B cell (primary cell): ENCODE data around the gene TEX101. TPM values are rescaled to one million over a fixed set of nuclear protein-coding genes. Genes with fewer than 3 reads are reported as not detected.

Experiments
- ATAC-seq: fragments of 200-7000 bp; cut with Tn5 transposase; one replicate; pipeline ENCODE4 v1.10.0; 2021; ENCODE audit warnings: low read depth, mild to moderate bottlenecking, moderate number of reproducible peaks, moderate library complexity
- CTCF ChIA-PET: fragments of 350-600 bp; sonication (Branson Sonifier 250); formaldehyde crosslinking; loops from one replicate; lab custom pipeline; 2021; ENCODE audit warnings: antibody characterized with exemption, inconsistent platforms; lab: Charles Lee
- POLR2A ChIA-PET: fragments of 350-600 bp; sonication (Branson Sonifier 250); formaldehyde crosslinking; loops from one replicate; lab custom pipeline; 2021; ENCODE audit warnings: antibody characterized with exemption; lab: Charles Lee
- DNase-seq: peaks from one replicate; pipeline ENCODE4 v3.0.0; 2013
- H2AFZ ChIP-seq: 2 replicates; pipeline ENCODE4 v1.6.1; 2012; ENCODE audit warnings: mild to moderate bottlenecking, low read depth, low read length; ENCODE audit not compliant: insufficient read depth, poor library complexity, severe bottlenecking
- H3K27ac ChIP-seq, 2 donors: 1 replicate in 1 of 2; 2 replicates in 1 of 2; pipeline ENCODE4 v1.5.1; 2012 to 2013; ENCODE audit warnings: low read length in 2 of 2, mild to moderate bottlenecking in 2 of 2, moderate library complexity in 1 of 2
- H3K27me3 ChIP-seq, 4 experiments: fragments of 200-600 bp in 1 of 4; sonication (generic) in 1 of 4; replicated peaks in 1 of 4; 1 replicate in 2 of 4; 2 replicates in 2 of 4; pipeline versions ENCODE4 v1.6.1 to v1.7.0; 2013 to 2016; ENCODE audit warnings: low read length in 3 of 4, mild to moderate bottlenecking in 2 of 4, mixed read lengths in 1 of 4, moderate library complexity in 1 of 4; ENCODE audit not compliant: insufficient read depth in 4 of 4, control insufficient read depth in 3 of 4; ENCODE audit errors: control extremely low read depth in 1 of 4
- H3K36me3 ChIP-seq, 2 experiments: replicated peaks in 1 of 2; 1 replicate in 1 of 2; 2 replicates in 1 of 2; pipeline versions ENCODE4 v1.6.1 to v1.7.1; 2013; ENCODE audit warnings: low read length in 1 of 2; ENCODE audit not compliant: insufficient read depth in 2 of 2, control insufficient read depth in 1 of 2; ENCODE audit errors: control extremely low read depth in 1 of 2, extremely low read depth in 1 of 2
- H3K4me1 ChIP-seq, 2 donors: fragments of 200-600 bp in 1 of 2; sonication (generic) in 1 of 2; 1 replicate in 1 of 2; 2 replicates in 1 of 2; pipeline versions ENCODE4 v1.5.1 to v1.6.1; 2013 to 2017; ENCODE audit warnings: low read length in 2 of 2; ENCODE audit not compliant: control insufficient read depth in 2 of 2, insufficient read depth in 2 of 2
- H3K4me2 ChIP-seq: replicated peaks from 2 replicates; pipeline ENCODE3; 2012; ENCODE audit warnings: mild to moderate bottlenecking, low read depth, low read length; ENCODE audit not compliant: poor library complexity, severe bottlenecking
- H3K4me3 ChIP-seq, 5 experiments: fragments of 200-600 bp in 1 of 5; sonication (generic) in 1 of 5; 1 replicate in 3 of 5; 2 replicates in 2 of 5; pipeline versions ENCODE4 v1.5.1 to v1.7.0; 2011 to 2016; ENCODE audit warnings: low read length in 4 of 5, mild to moderate bottlenecking in 4 of 5, low read depth in 2 of 5, control low read depth in 1 of 5, moderate library complexity in 1 of 5; ENCODE audit not compliant: insufficient read depth in 1 of 5; ENCODE audit errors: control extremely low read depth in 1 of 5, extremely low read depth in 1 of 5
- H3K79me2 ChIP-seq: fragments of 200-600 bp; sonication (generic); one replicate; pipeline ENCODE4 v1.6.0; 2016; ENCODE audit warnings: low read length; ENCODE audit not compliant: control insufficient read depth, insufficient read depth
- H3K9ac ChIP-seq: fragments of 200-600 bp; sonication (generic); 2 replicates; pipeline ENCODE4 v1.6.1; 2017; ENCODE audit warnings: mild to moderate bottlenecking, low read length, moderate library complexity
- H3K9me3 ChIP-seq, 3 donors: one replicate each; pipeline versions ENCODE4 v1.6.1 to v1.7.1; 2013; ENCODE audit warnings: low read length in 2 of 3; ENCODE audit not compliant: control insufficient read depth in 2 of 3, insufficient read depth in 1 of 3; ENCODE audit errors: control extremely low read depth in 1 of 3
- H4K20me1 ChIP-seq: 2 replicates; pipeline ENCODE4 v1.6.0; 2012; ENCODE audit warnings: mild to moderate bottlenecking, low read length; ENCODE audit not compliant: insufficient read depth, control insufficient read depth, poor library complexity, severe bottlenecking
- H3K27ac Mint-ChIP-seq: one replicate; pipeline ENCODE4 v1.8.0; 2021; ENCODE audit warnings: mixed read lengths
- H3K27me3 Mint-ChIP-seq: one replicate; pipeline ENCODE4 v1.8.0; 2021; ENCODE audit warnings: mixed read lengths
- H3K4me1 Mint-ChIP-seq: one replicate; pipeline ENCODE4 v1.8.0; 2021; ENCODE audit warnings: mixed read lengths
- H3K4me3 Mint-ChIP-seq: one replicate; pipeline ENCODE4 v1.8.0; 2021; ENCODE audit warnings: mixed read lengths
- H3K9me3 Mint-ChIP-seq: one replicate; pipeline ENCODE4 v1.8.0; 2022; ENCODE audit warnings: mixed read lengths; ENCODE audit not compliant: insufficient read depth
- EZH2 ChIP-seq: IDR thresholded peaks from 2 replicates; pipeline ENCODE4 v1.6.1; 2012; ENCODE audit warnings: borderline replicate concordance, low read depth, mild to moderate bottlenecking, moderate library complexity, low read length; ENCODE audit not compliant: insufficient read depth, poor library complexity, severe bottlenecking
- WGBS: methylation state at CpG from one replicate; pipeline ENCODE4 v1.1.5; 2013; ENCODE audit warnings: missing lambda C conversion rate; ENCODE audit not compliant: insufficient coverage; 5-methylcytosine and 5-hydroxymethylcytosine counted together
- intact Hi-C: fragments of 100-400 bp; cut with micrococcal nuclease; formaldehyde crosslinking; loops from one replicate; pipeline ENCODE4 v1.10.0; 2022
- polyA plus RNA-seq: library from polyadenylated mRNA; depleted of rRNA; stranded (reverse); fragments of >200 nt; gene quantifications from 2 replicates; pipeline ENCODE4 v1.2.3, GENCODE V29; 2012
- total RNA-seq, 2 donors: library from RNA; stranded (reverse); fragments of 120-200 nt in 1 of 2; gene quantifications; 1 replicate in 1 of 2; 2 replicates in 1 of 2; pipeline versions ENCODE4 v1.2.3 to v1.2.4, GENCODE V29; 2013 to 2022
- TF ChIP-seq, protein P1 (sequence below): fragments of 200-600 bp; IDR thresholded peaks from one replicate; pipeline ENCODE4 v1.8.0; 2022; ENCODE audit warnings: antibody characterized with exemption, mild to moderate bottlenecking

The TEX101 gene
- total and polyA plus RNA-seq, 2 donors (not counting 1 experiment from before 2014, with no cell fraction given): not detected

DNA sequence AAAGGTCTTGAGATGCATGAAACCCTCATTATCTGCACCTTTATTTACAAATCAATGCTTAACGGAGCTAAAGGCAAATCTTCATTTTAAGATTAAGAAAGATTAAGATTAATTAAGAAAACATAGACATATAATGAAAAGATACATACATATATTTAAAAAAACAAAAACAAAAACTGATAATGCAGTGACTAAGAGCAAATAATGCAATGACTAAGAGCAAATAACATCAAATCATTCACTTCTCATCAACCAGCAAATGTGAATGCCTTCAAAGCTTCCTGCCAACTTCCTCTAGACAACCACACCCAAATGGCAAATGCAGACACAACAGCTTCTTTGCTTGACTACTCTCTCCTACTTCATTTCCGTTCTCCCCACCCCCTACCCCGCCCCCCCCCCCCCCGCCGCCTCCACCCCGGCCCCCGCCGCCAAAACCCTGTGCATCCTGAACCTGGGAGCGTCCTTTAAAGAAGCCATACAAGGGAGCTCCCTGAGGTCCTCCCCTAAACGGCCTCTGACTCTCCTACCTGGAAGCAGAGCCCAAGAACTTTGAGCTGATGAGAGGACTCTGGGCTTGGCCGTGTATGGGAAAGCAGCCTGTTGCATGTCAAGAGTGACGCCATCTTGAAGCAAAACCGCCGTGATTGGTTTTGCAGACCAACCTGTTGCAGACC is 24.5 kb downstream of the TEX101 start:
- POLR2A ChIA-PET: interaction anchor here (0.5 to 2.0 kb wide), 5 partner anchors 13 to 94 kb away, joined by 3 to 14 read pairs (median 4); partner anchors contain the start of gene ZNF575
- H3K27ac ChIP-seq: peak overlapping the region; percentile 6 to 77
- intact Hi-C loops: no loop called here
- peak overlapping the region in 1 of 5 experiments; percentile 34 for H3K4me3 ChIP-seq
- H3K4me2 ChIP-seq: peak overlapping the region; percentile 62
- peaks cover 0 to 7% (median 0%) of the 10 kb centered on the region in 3 donors for H3K9me3 ChIP-seq
- Mint-ChIP-seq H3K4me3 (peak overlapping the region; percentile 40), H3K4me1 (peaks cover 29% of the 10 kb centered on the region), H3K9me3 (no peaks in the 10 kb centered on the region), H3K27ac (peak overlapping the region; percentile 83), H3K27me3 (no peaks in the 10 kb centered on the region)
- H3K36me3 ChIP-seq: no peaks in the 10 kb centered on the region
- no peaks in the 10 kb centered on the region for H4K20me1 ChIP-seq
- peak overlapping the region; percentile 33 for H3K9ac ChIP-seq
- TF ChIP-seq, protein P1, sequence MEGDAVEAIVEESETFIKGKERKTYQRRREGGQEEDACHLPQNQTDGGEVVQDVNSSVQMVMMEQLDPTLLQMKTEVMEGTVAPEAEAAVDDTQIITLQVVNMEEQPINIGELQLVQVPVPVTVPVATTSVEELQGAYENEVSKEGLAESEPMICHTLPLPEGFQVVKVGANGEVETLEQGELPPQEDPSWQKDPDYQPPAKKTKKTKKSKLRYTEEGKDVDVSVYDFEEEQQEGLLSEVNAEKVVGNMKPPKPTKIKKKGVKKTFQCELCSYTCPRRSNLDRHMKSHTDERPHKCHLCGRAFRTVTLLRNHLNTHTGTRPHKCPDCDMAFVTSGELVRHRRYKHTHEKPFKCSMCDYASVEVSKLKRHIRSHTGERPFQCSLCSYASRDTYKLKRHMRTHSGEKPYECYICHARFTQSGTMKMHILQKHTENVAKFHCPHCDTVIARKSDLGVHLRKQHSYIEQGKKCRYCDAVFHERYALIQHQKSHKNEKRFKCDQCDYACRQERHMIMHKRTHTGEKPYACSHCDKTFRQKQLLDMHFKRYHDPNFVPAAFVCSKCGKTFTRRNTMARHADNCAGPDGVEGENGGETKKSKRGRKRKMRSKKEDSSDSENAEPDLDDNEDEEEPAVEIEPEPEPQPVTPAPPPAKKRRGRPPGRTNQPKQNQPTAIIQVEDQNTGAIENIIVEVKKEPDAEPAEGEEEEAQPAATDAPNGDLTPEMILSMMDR: no peak
- TF ChIP-seq EZH2: no peak
- no peak overlapping the region for H2AFZ ChIP-seq
- DNase-seq (peak; percentile 68), ATAC-seq (peak; percentile 80)
- peaks cover 22 to 28% of the 10 kb centered on the region in 2 donors for H3K4me1 ChIP-seq
- CTCF ChIA-PET: interaction anchor here (0.8 to 10.1 kb wide), 12 partner anchors 8 to 348 kb away, joined by 3 to 127 read pairs (median 4); no protein-coding TSS in a partner anchor
- no peaks in the 10 kb centered on the region for H3K27me3 ChIP-seq
- H3K79me2 ChIP-seq: no peaks in the 10 kb centered on the region
- 72% methylated on average over 6 of the region's 14 CpGs for WGBS

DNA sequence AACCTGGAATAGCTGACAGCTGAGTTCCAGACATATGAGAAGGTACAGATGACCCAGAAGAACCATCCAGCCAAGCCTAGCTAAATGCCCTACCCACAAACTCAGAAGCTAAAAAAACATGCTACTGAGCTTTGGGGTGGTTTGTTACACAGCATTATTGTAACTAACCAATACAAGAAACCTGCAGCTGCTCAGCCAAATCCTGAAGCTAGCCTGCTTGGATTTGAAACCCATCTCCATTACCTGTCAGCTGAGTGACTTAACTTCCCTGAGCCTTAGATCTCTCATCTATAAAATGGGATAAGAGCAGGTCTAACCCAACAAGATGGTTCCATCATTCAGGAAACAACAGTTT is 25.0 kb downstream of the TEX101 start:
- peak overlapping the region; percentile 48 for H3K4me2 ChIP-seq
- H3K9ac ChIP-seq: no peak overlapping the region
- peaks cover 0 to 7% (median 0%) of the 10 kb centered on the region in 3 donors for H3K9me3 ChIP-seq
- no peaks in the 10 kb centered on the region for H3K36me3 ChIP-seq
- H2AFZ ChIP-seq: no peak overlapping the region
- CTCF ChIA-PET: interaction anchor here (0.6 to 10.1 kb wide), 13 partner anchors 8 to 347 kb away, joined by 3 to 127 read pairs (median 4); no protein-coding TSS in a partner anchor
- ATAC-seq (no peak), DNase-seq (no peak)
- no peaks in the 10 kb centered on the region for H3K79me2 ChIP-seq
- no peak overlapping the region for H3K4me3 ChIP-seq
- no peak overlapping the region for H3K27ac ChIP-seq
- H3K27ac Mint-ChIP-seq: peak overlapping the region; percentile 64
- H3K4me1 Mint-ChIP-seq: peaks cover 29% of the 10 kb centered on the region
- peaks cover 22 to 28% of the 10 kb centered on the region in 2 donors for H3K4me1 ChIP-seq
- TF ChIP-seq, protein P1: no peak
- no peak for TF ChIP-seq EZH2
- POLR2A ChIA-PET: interaction anchor here (0.6 to 2.0 kb wide), 3 partner anchors 79 to 183 kb away, joined by 3 to 14 read pairs (median 11); partner anchors contain the start of gene ZNF575
- peak overlapping the region; percentile 40 for H3K4me3 Mint-ChIP-seq
- H3K9me3 Mint-ChIP-seq: no peaks in the 10 kb centered on the region
- H3K27me3 Mint-ChIP-seq: no peaks in the 10 kb centered on the region
- H3K27me3 ChIP-seq: no peaks in the 10 kb centered on the region
- intact Hi-C loops: loop anchor here (10.0 kb wide), 1 partner anchor 345 kb away; the partner anchor contains the start of gene KCNN4
- no peaks in the 10 kb centered on the region for H4K20me1 ChIP-seq
